Femur (tissue), 1 donor: ENCODE measurements around the gene GLIS1.

ENCODE experiments used
- DNase-seq: peaks from one replicate; pipeline ENCODE4 v3.0.0-alpha.2; 2017

Gene GLIS1

GRCh38 chr1:53502641-53503432 lies 236.1 kb downstream of the GLIS1 start:
- no peak for DNase-seq

DNA sequence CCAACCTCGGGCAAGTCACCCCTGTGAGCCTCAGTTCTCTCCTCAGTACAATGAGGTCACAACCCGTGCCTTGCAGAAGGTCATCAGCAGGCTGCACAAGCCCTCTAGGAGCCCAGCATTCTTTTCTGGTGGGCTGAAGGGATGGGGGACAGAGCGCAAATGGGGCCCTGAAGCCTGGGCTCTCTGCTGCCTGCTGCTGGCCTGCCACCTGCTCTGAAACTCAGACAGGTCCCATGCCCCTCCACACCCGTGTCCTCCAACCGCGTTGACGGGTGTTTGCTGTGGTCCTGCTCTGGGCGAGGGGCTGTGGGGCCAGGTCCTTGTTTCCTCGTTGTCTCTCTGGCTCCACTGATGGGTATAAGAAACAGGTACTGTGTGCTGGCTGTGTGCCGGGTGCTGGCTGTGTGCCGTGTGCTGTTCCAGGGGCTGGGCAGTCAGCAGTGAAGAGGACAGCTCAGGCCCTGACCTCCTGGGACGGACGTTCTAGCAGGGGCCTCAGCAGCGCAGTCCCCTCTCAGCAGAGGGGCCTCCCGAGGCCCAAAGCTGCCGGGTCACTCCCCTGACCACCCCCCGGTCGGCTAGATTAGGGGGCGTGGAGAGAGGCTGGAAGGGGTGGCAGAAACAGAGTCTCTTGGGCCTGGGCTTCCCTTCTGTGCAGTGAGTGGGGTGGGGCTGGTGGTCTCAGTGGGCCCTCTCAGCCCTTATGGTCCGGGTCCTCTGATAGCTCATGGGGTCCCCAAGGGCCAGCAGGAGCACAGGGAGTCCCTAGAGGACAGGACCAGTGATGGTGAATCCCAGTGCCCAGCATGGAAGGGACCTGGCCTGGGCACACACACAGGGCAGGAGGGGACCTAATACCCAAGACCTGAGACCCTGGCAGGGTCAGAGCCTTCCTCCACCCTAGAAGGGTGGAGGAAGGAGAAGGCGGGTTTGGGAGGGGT lies 237.6 kb downstream of the GLIS1 start:
- DNase-seq: no peak

- DNase-seq: no peak
These were observed 238.5 kb downstream of the GLIS1 start for GRCh38 chr1:53500204-53501064.

- DNase-seq: no peak
These were observed 239.4 kb downstream of the GLIS1 start for GRCh38 chr1:53499257-53500203.

- no peak for DNase-seq
These were observed 240.3 kb downstream of the GLIS1 start for GRCh38 chr1:53498555-53499131.

DNA sequence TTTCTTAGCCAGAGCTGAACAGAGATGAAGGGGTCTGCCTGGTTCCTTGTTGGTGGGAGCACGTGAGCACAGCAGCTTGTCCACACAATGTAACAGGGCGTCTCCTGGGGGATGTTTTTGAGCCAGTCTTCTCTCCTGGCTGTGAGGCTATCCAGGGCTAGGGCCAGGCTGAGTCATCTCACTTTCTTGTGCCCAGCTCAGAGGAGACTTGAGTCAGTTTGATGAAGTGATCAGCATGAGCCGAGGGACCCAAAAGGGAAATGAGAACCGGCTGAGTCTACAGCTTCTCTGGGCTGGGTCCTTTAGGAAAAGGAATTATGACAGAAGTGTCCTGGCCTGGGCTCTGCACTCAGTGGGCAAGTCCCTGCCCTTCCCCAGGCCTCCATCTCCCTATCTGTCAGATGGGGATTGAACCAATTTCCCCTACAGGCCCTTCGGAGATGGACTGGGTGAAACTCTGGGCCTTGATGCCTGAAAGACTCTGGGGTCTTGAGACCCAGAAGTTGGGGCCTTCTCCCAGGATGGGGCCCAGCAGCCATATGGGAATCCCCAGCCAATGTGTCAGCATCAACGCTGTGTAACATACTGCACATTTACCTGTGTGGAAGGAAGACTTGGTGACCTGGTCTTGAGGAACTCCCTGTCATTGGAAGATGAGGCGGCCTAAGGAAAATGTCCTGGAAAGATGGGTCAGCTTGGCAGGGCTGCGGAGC lies 243.2 kb downstream of the GLIS1 start:
- no peak for DNase-seq

DNA sequence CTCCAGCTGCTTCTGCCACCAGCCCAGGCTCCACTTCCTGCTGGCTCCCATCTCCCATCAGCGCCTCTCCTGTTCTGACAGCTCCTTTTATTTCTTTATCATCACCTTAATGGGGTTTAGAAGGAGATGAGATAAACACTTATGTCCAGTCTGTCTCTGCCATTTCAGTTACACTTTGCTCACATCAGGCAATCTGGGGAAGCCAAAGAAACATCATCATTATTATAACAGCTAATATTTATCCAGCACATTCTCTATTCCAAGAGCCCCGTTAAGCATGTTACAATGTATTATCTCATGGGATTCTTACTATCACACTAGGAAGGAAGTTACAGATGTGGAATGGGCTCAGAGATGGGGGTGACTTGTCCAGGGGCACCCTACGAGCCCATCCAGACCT lies 248.6 kb downstream of the GLIS1 start:
- DNase-seq: no peak

DNA sequence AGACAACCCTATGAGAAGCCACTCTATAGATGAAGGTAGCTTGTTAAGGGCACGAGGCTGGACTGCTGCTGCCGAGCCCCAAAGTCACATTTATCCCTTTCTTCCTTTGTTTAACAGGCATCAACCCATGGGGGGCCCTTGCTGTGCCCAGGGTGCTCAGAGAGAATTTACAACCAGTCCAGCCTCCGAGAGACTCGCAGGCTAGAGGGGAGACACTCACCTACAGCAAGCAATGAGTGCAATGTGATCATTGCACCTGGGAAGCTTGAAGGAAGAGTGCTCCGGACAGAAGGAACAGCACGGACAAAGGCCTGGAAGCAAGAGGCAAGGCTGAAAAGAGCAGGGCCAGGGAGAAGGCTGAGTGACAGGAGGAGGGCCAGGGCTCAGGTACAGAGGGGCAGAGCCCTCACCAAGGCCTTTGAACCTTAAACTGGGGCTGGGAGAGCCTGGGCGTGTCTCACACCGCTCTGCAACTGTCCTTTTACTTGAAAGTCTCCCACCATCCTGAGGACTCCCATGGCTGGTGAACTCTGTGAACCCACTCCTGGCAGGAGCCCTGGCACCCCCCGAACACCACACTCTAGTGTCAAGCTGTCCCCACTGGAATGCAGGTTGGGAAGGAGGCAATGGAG lies 252.5 kb downstream of the GLIS1 start:
- no peak for DNase-seq

DNA sequence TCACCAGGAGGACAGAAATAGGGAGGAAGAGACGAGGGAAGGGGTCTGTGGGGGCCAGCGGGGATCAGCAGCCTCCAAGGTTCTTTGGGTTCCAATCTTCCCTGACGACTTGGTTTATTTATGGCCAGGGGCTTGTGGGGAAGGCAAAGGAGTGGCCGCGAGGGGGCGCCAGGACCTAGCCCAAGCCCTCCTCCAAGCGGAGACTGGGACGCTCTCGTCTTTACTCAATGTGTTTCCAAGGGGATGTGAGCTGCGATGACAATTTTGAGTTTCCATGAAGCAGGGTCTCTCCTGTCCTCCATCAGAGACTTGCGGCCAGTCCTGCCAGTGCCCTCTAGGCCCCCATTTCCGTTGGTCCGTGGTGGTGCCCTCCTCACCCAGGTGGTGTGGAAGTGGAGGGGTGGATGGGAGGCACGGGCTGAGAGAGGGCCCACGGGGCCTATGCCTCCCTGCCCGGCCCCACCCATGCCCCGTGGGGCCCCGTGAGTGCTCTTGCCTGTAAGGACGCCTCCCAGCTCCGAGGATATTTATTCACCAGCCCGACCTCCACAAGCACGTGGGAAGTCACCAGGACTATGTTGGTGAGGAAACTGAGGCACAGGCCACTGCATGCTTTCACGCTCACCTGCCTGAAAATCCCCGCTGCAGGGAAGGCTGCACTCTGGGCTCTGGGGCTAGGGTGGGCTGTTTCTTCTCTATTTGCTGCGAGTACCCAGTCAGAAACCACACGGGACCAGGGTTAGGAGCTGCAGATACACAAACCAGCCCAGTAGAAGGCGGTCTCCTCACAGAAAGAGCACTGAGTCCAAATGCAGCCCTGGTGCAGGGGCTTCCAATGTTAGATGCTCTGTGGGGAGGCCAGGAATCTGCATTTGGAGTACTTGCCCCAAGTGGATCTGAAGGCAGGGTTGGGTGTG lies 253.2 kb downstream of the GLIS1 start:
- peak; percentile 89 for DNase-seq

DNA sequence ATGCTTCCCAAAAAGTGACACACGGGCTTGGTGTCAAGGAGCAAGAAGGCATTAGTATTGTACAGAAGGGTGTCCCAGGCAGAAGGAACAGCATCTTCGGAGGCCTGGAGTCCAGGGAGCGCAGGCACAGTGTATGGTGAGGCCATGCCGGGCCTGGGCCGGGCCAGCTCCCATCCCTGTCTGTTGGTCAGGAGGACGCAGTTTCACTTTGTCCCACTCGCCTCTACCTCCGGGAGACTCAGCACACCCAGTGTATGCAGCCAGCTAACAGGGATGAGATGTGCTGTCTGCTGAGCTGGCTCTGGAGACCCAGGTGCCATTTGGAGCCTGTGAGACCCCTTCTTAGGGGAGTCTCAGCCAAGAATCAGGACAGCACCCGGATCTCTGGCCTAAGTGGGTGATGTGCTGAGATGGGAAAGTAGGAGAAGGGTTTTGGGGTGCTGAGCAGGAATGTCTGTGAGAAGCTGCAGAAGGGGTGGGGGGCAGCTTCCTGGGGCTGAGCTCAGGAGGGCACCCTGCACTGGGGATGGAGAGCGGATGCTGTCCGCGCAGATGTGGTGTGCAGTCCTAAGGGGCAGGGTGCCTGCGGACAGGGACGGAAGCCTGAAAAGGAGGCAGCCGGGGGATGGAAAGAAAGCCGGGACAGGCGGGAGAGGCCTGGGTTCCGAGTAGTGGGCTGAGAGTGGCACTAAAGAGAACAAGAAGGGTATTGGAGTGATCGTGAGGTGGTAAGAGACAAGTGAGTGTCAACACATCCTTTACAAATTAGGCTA lies 254.1 kb downstream of the GLIS1 start:
- no peak for DNase-seq

- no peak for DNase-seq
These were observed 255.3 kb downstream of the GLIS1 start for GRCh38 chr1:53483656-53484055.

- no peak for DNase-seq
These were observed 255.8 kb downstream of the GLIS1 start for GRCh38 chr1:53483170-53483569.

DNA sequence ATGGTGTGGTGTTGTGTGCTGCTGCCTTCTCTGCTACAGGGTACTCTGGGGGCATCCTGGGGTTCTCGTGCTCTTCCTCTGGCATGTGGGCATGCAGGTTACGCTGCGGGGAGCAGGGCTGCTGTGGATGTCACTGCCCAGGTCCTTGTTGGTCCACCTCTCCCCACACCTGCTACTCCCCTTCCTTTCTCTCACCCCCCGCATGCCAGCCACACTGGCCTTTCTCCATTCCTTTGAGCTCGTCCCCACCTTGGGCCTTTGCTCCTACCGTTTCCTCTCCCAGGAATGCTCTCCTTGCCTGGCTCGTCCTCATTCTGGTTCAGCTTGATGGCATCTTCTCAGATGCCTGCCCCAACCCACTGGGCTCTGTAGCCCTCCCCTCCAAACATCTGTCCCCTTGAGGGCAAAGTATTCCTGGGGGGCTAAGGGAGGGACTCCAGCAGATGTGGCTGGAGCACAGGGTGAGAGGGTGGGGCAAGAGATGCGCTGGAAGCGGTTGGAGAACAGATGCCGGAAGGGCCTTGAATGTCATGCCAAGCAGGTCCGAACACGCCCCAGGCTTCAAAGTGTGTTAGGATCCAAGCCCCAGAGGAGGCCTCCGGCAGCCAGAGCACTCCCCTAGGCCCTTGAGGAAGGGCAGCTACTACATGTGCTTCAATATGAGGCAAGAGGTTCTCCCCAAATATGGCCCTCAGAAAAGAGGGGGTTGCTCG lies 256.4 kb downstream of the GLIS1 start:
- DNase-seq: no peak

- DNase-seq: no peak
These were observed 257.5 kb downstream of the GLIS1 start for GRCh38 chr1:53481456-53481855.

DNA sequence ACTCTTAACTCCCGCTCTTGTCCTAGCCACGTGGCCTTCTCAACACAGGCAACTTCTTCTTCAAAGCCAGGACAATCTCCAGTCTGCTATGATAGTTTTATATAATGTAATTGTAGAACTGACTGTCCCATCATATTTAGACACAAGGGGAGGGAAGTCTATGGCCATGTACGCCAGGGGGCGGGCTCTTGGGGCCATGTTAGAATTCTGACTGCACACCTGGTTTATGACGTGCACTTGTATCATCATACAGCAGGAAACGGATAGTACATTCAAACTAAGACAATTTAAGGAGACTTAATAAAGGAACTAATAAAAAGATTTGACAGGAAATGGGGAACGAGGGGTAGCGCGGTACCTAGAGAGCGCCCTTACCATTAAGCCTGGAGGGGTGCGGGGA lies 258.3 kb downstream of the GLIS1 start:
- DNase-seq: no peak

GRCh38 chr1:53478502-53478818 lies 260.5 kb downstream of the GLIS1 start:
- DNase-seq: no peak

GRCh38 chr1:53477651-53478501 lies 261.1 kb downstream of the GLIS1 start:
- DNase-seq: no peak
